Caco-2 (cell line): ENCODE measurements around the gene SLC43A3. TPM values are rescaled to one million over a fixed set of nuclear protein-coding genes. Genes with fewer than 3 reads are reported as not detected.

Experiments
- BruUV-seq: library from RNA; stranded (reverse); fragments of 400-500 nt; replicated peaks from 2 replicates; lab custom pipeline; 2021; lab: Mats Ljungman, UMichigan
- CTCF ChIA-PET: fragments of 300-600 bp; sonication (Branson Sonifier 250); formaldehyde crosslinking; loops from one replicate; lab custom pipeline; 2022; ENCODE audit warnings: antibody characterized with exemption; lab: Charles Lee
- POLR2A ChIA-PET: fragments of 300-600 bp; sonication (Branson Sonifier 250); formaldehyde crosslinking; loops from one replicate; lab custom pipeline; 2022; ENCODE audit warnings: antibody characterized with exemption; lab: Charles Lee
- DNase-seq, 2 experiments: peaks; one replicate each; pipeline versions ENCODE4 v3.0.0 to v3.0.0-alpha.2; 2020 to 2022
- H3K27me3 ChIP-seq: replicated peaks from 2 replicates; pipeline ENCODE4 v1.6.0; 2011; ENCODE audit warnings: low read length; ENCODE audit not compliant: control insufficient read depth, insufficient read depth
- H3K36me3 ChIP-seq: 2 replicates; pipeline ENCODE4 v1.5.1; 2011; ENCODE audit warnings: low read length; ENCODE audit not compliant: control insufficient read depth, insufficient read depth
- H3K4me1 ChIP-seq: fragments of 250-450 bp; sonication (Bioruptor Pico); 2 replicates; pipeline ENCODE4 v1.5.1; 2020; ENCODE audit warnings: mild to moderate bottlenecking
- H3K4me3 ChIP-seq: 2 replicates; pipeline ENCODE4 v1.5.1; 2011; ENCODE audit warnings: low read depth, mild to moderate bottlenecking, control low read depth, low read length
- H3K9me3 ChIP-seq: fragments of 250-450 bp; sonication (Bioruptor Pico); 2 replicates; pipeline ENCODE4 v1.5.1; 2020; ENCODE audit warnings: mild to moderate bottlenecking, moderate library complexity
- H3K27ac Mint-ChIP-seq: one replicate; pipeline ENCODE4 v1.8.0; 2022; ENCODE audit warnings: mixed read lengths; ENCODE audit not compliant: unreplicated experiment
- H3K27me3 Mint-ChIP-seq: one replicate; pipeline ENCODE4 v1.8.0; 2022; ENCODE audit warnings: mixed read lengths; ENCODE audit not compliant: insufficient read depth, unreplicated experiment
- H3K36me3 Mint-ChIP-seq: one replicate; pipeline ENCODE4 v1.8.0; 2022; ENCODE audit warnings: mild to moderate bottlenecking, mixed read lengths; ENCODE audit not compliant: insufficient read depth, unreplicated experiment
- H3K4me1 Mint-ChIP-seq: one replicate; pipeline ENCODE4 v1.8.0; 2022; ENCODE audit warnings: low read depth, mixed read lengths; ENCODE audit not compliant: unreplicated experiment
- H3K4me3 Mint-ChIP-seq: one replicate; pipeline ENCODE4 v1.8.0; 2022; ENCODE audit warnings: mild to moderate bottlenecking, moderate library complexity, mixed read lengths; ENCODE audit not compliant: unreplicated experiment
- H3K9me3 Mint-ChIP-seq: one replicate; pipeline ENCODE4 v1.8.0; 2022; ENCODE audit warnings: mixed read lengths; ENCODE audit not compliant: unreplicated experiment
- CTCF ChIP-seq, 2 experiments: fragments of 200-600 bp in 1 of 2; IDR thresholded peaks; 1 replicate in 1 of 2; 2 replicates in 1 of 2; pipeline versions ENCODE4 v1.5.1 to v1.8.0; 2011 to 2022; ENCODE audit warnings: antibody characterized with exemption in 1 of 2, control low read depth in 1 of 2, inconsistent platforms in 1 of 2, low read depth in 1 of 2, low read length in 1 of 2, mild to moderate bottlenecking in 1 of 2, moderate library complexity in 1 of 2; ENCODE audit not compliant: insufficient read depth in 1 of 2, severe bottlenecking in 1 of 2, unreplicated experiment in 1 of 2
- intact Hi-C: fragments of 100-400 bp; cut with micrococcal nuclease; formaldehyde crosslinking; loops from one replicate; pipeline ENCODE4 v1.10.0; 2022; ENCODE audit not compliant: unreplicated experiment
- total RNA-seq: library from RNA; stranded (reverse); gene quantifications from 2 replicates; pipeline ENCODE4 v1.2.3, GENCODE V29; 2022

SLC43A3 gene
- total RNA-seq, 1 experiment from 2014 or later: not detected

GRCh38 chr11:57471496-57471895 is 44.6 kb upstream of the SLC43A3 start:
- H3K4me3 ChIP-seq: no peak overlapping the region
- H3K27me3 Mint-ChIP-seq: no peaks in the 10 kb centered on the region
- peaks cover 12% of the 10 kb centered on the region for H3K36me3 Mint-ChIP-seq
- no peaks in the 10 kb centered on the region for H3K9me3 ChIP-seq
- intact Hi-C loops: no loop called here
- ChIA-PET CTCF (no interaction called here), POLR2A (no interaction called here)
- no peaks in the 10 kb centered on the region for H3K4me1 Mint-ChIP-seq
- H3K27me3 ChIP-seq: no peaks in the 10 kb centered on the region
- no peak overlapping the region for H3K4me3 Mint-ChIP-seq
- BruUV-seq: no TSS peak
- no peaks in the 10 kb centered on the region for H3K36me3 ChIP-seq
- no peaks in the 10 kb centered on the region for H3K9me3 Mint-ChIP-seq
- no peak for TF ChIP-seq CTCF (IDR thresholded peaks at IDR 0.05; ENCODE audit: insufficient read depth in 1 of 2, low read depth in 1 of 2, low read length in 1 of 2, severe bottlenecking in 1 of 2, unreplicated experiment in 1 of 2)
- H3K27ac Mint-ChIP-seq: no peak overlapping the region
- no peak for DNase-seq
- H3K4me1 ChIP-seq: no peaks in the 10 kb centered on the region

GRCh38 chr11:57469268-57469667 is 42.3 kb upstream of the SLC43A3 start:
- ChIA-PET CTCF (no interaction called here), POLR2A (no interaction called here)
- Mint-ChIP-seq H3K36me3 (no peaks in the 10 kb centered on the region), H3K27ac (no peak overlapping the region), H3K9me3 (no peaks in the 10 kb centered on the region), H3K4me1 (no peaks in the 10 kb centered on the region), H3K4me3 (no peak overlapping the region), H3K27me3 (no peaks in the 10 kb centered on the region)
- TF ChIP-seq CTCF (IDR thresholded peaks at IDR 0.05; ENCODE audit: insufficient read depth in 1 of 2, low read depth in 1 of 2, low read length in 1 of 2, severe bottlenecking in 1 of 2, unreplicated experiment in 1 of 2): no peak
- Histone ChIP-seq H3K4me3 (no peak overlapping the region), H3K27me3 (no peaks in the 10 kb centered on the region), H3K36me3 (no peaks in the 10 kb centered on the region), H3K4me1 (no peaks in the 10 kb centered on the region), H3K9me3 (no peaks in the 10 kb centered on the region)
- no peak for DNase-seq
- BruUV-seq: no TSS peak
- intact Hi-C loops: no loop called here

GRCh38 chr11:57468276-57468675 is 41.4 kb upstream of the SLC43A3 start:
- no peak for TF ChIP-seq CTCF (IDR thresholded peaks at IDR 0.05; ENCODE audit: insufficient read depth in 1 of 2, low read depth in 1 of 2, low read length in 1 of 2, severe bottlenecking in 1 of 2, unreplicated experiment in 1 of 2)
- ChIA-PET CTCF (no interaction called here), POLR2A (no interaction called here)
- H3K36me3 ChIP-seq: no peaks in the 10 kb centered on the region
- no peaks in the 10 kb centered on the region for H3K9me3 ChIP-seq
- Mint-ChIP-seq H3K4me3 (no peak overlapping the region), H3K27me3 (no peaks in the 10 kb centered on the region), H3K27ac (no peak overlapping the region), H3K36me3 (no peaks in the 10 kb centered on the region), H3K4me1 (no peaks in the 10 kb centered on the region), H3K9me3 (no peaks in the 10 kb centered on the region)
- BruUV-seq: no TSS peak
- H3K4me3 ChIP-seq: no peak overlapping the region
- no peaks in the 10 kb centered on the region for H3K4me1 ChIP-seq
- no peak for DNase-seq
- intact Hi-C loops: no loop called here
- H3K27me3 ChIP-seq: no peaks in the 10 kb centered on the region
